CD4-positive, alpha-beta T cell treated with Interleukin-4 for 4 hours (primary cell): Measurements from ENCODE around the gene LRFN3.
"Not testable (repeated sequence)": the region's sequence is repeated elsewhere in the genome, so short reads cannot be mapped to it uniquely, and the experiment has no call there.

Experiments
- DNase-seq: peaks from one replicate; pipeline ENCODE4 v3.0.0-alpha.2; 2020

LRFN3 gene

GRCh38 chr19:35978832-35979365 is 42.7 kb downstream of the LRFN3 start:
- DNase-seq: no peak

GRCh38 chr19:35980997-35981396 is 44.8 kb downstream of the LRFN3 start:
- not testable (repeated sequence) for DNase-seq

GRCh38 chr19:35983177-35983576 is 47.0 kb downstream of the LRFN3 start:
- no peak for DNase-seq

- no peak for DNase-seq
Measured at GRCh38 chr19:35986111-35986510, 49.9 kb downstream of the LRFN3 start.

- DNase-seq: no peak
Measured at GRCh38 chr19:35986664-35987570, 50.7 kb downstream of the LRFN3 start.

GRCh38 chr19:35987571-35987896 is 51.4 kb downstream of the LRFN3 start:
- DNase-seq: no peak

- DNase-seq: no peak
Measured at GRCh38 chr19:35988824-35989223, 52.6 kb downstream of the LRFN3 start.

- no peak for DNase-seq
Measured at GRCh38 chr19:35990156-35990555, 54.0 kb downstream of the LRFN3 start.

- DNase-seq: no peak
Measured at GRCh38 chr19:35990771-35991730, 54.9 kb downstream of the LRFN3 start.

- DNase-seq: no peak
Measured at GRCh38 chr19:35991731-35992450, 55.7 kb downstream of the LRFN3 start.

GRCh38 chr19:35992907-35993765 is 57.0 kb downstream of the LRFN3 start:
- DNase-seq: no peak

GRCh38 chr19:35993923-35994598 is 57.9 kb downstream of the LRFN3 start:
- DNase-seq: no peak
